K562 (cell line): ENCODE results near the gene CNTN2. TPM values are rescaled to one million over a fixed set of nuclear protein-coding genes. Genes with fewer than 3 reads are reported as not detected.

Experiments
- ATAC-seq: fragments of 200-7000 bp; cut with Tn5 transposase; 3 replicates; pipeline ENCODE4 v1.9.1; 2020; ENCODE audit warnings: moderate library complexity
- BruUV-seq: library from RNA; stranded (reverse); fragments of 400-500 nt; replicated peaks from 2 replicates; lab custom pipeline; 2021; lab: Mats Ljungman, UMichigan
- CTCF ChIA-PET: fragments of 300-600 bp; formaldehyde crosslinking; extraction: SDS; loops from one replicate; lab custom pipeline; 2021; ENCODE audit warnings: low intra/inter-chr PET ratio; lab: Yijun Ruan, JAX
- POLR2A ChIA-PET: fragments of 300-600, 350-650 bp; sonication (Branson Sonifier 250); formaldehyde crosslinking; extraction: SDS; loops from one replicate; lab custom pipeline; 2021; ENCODE audit warnings: antibody characterized with exemption, inconsistent platforms; lab: Yijun Ruan, JAX
- DNase-seq, 4 experiments: peaks; one replicate each; pipeline versions ENCODE4 v3.0.0 to v3.0.0-alpha.2; 2011 to 2018; ENCODE audit warnings: low spot score in 3 of 4, mixed read lengths in 3 of 4; ENCODE audit errors: extremely low read depth in 1 of 4
- FAIRE-seq: peaks from 2 replicates; lab custom pipeline; 2011; peaks lifted over from hg19 to GRCh38; lab: Jason Lieb, UNC
- H2AFZ ChIP-seq: 2 replicates; pipeline ENCODE4 v1.6.0; 2011; ENCODE audit warnings: low read depth, low read length, control low read depth, inconsistent platforms
- H3K27ac ChIP-seq: fragments of 200-600 bp; 3 replicates; pipeline ENCODE4 v1.8.0; 2011; ENCODE audit warnings: low read depth, mild to moderate bottlenecking, control low read depth, inconsistent platforms, low read length, moderate library complexity, mixed read lengths; ENCODE audit errors: extremely low read depth
- H3K27me3 ChIP-seq, 2 experiments: fragments of 300-600 bp in 1 of 2; 2 replicates in 1 of 2; 3 replicates in 1 of 2; pipeline versions ENCODE4 v1.6.0 to v1.8.0; 2011; ENCODE audit warnings: inconsistent platforms in 2 of 2, low read length in 2 of 2, mild to moderate bottlenecking in 1 of 2, mixed read lengths in 1 of 2, moderate library complexity in 1 of 2; ENCODE audit not compliant: control insufficient read depth in 2 of 2, insufficient read depth in 2 of 2
- H3K36me3 ChIP-seq: fragments of 300-600 bp; 3 replicates; pipeline ENCODE4 v1.8.0; 2011; ENCODE audit warnings: mild to moderate bottlenecking, low read length, inconsistent platforms; ENCODE audit not compliant: control insufficient read depth, insufficient read depth
- H3K4me1 ChIP-seq, 2 experiments: fragments of 200-600 bp in 1 of 2; replicated peaks in 1 of 2; 2 replicates in 1 of 2; 3 replicates in 1 of 2; pipeline versions ENCODE4 v1.5.1 to v1.8.0; 2011; ENCODE audit warnings: inconsistent platforms in 2 of 2, low read length in 2 of 2, mild to moderate bottlenecking in 1 of 2, mixed read lengths in 1 of 2, moderate library complexity in 1 of 2; ENCODE audit not compliant: control insufficient read depth in 2 of 2, insufficient read depth in 2 of 2
- H3K4me2 ChIP-seq: 2 replicates; pipeline ENCODE4 v1.6.1; 2011; ENCODE audit warnings: low read length, control low read depth, inconsistent platforms, mixed read lengths; ENCODE audit not compliant: insufficient read depth
- H3K4me3 ChIP-seq: fragments of 200-600 bp; sonication (generic), shearing (Covaris generic); 2 replicates; pipeline ENCODE4 v1.5.1; 2016; ENCODE audit warnings: control low read depth, inconsistent platforms
- H3K79me2 ChIP-seq: fragments of 200-600 bp; 3 replicates; pipeline ENCODE4 v1.8.0; 2011; ENCODE audit warnings: low read length, inconsistent platforms; ENCODE audit not compliant: control insufficient read depth, insufficient read depth
- H3K9ac ChIP-seq, 2 experiments: 2 replicates each; pipeline versions ENCODE4 v1.6.0 to v1.6.1; 2011; ENCODE audit warnings: low read depth in 2 of 2, low read length in 2 of 2, control low read depth in 1 of 2, inconsistent platforms in 1 of 2, mild to moderate bottlenecking in 1 of 2, mixed read lengths in 1 of 2; ENCODE audit not compliant: insufficient read depth in 1 of 2
- H3K9me1 ChIP-seq: one replicate; pipeline ENCODE4 v1.6.0; 2011; ENCODE audit warnings: inconsistent platforms, mild to moderate bottlenecking, low read length, moderate library complexity; ENCODE audit not compliant: control insufficient read depth, insufficient read depth
- H3K9me3 ChIP-seq: replicated peaks from 2 replicates; pipeline ENCODE4 v1.5.1; 2011; ENCODE audit warnings: low read depth, low read length, inconsistent platforms; ENCODE audit not compliant: control insufficient read depth, insufficient read depth
- H4K20me1 ChIP-seq: replicated peaks from 2 replicates; pipeline ENCODE4 v1.6.1; 2011; ENCODE audit warnings: low read length, inconsistent platforms, mixed read lengths; ENCODE audit not compliant: control insufficient read depth, insufficient read depth
- HMG20A ChIP-seq: fragments of 450-650 bp; formaldehyde crosslinking; conservative IDR thresholded peaks from 2 replicates; pipeline ENCODE4 v1.4.0; 2020; ENCODE audit warnings: mild to moderate bottlenecking, mixed read lengths
- RBM25 ChIP-seq: fragments of 200-400 bp; formaldehyde crosslinking; IDR thresholded peaks from 2 replicates; pipeline ENCODE4 v1.6.1; 2018; ENCODE audit warnings: low read length, low read depth, moderate library complexity; ENCODE audit not compliant: severe bottlenecking
- SMAD2 ChIP-seq: fragments of 150-350 bp; IDR thresholded peaks from 2 replicates; pipeline ENCODE4 v1.6.1; 2014; ENCODE audit warnings: low read depth, mild to moderate bottlenecking, low read length
- ZFP36 ChIP-seq: fragments of 150-350 bp; IDR thresholded peaks from 2 replicates; pipeline ENCODE4 v1.6.1; 2018; ENCODE audit warnings: low read length, low read depth; ENCODE audit not compliant: partially characterized antibody
- WGBS: fragments of 100-300 bp; shearing (Covaris generic); methylation state at CpG from one replicate; pipeline ENCODE4 v1.1.6; 2016; ENCODE audit warnings: low coverage, mixed read lengths; ENCODE audit not compliant: insufficient coverage; ENCODE audit errors: missing lambda C conversion rate; 5-methylcytosine and 5-hydroxymethylcytosine counted together
- in situ Hi-C: fragments of 300-500 bp; cut with MboI; formaldehyde crosslinking; loops from 4 replicates; pipeline ENCODE4 v1.15.0; 2018; ENCODE audit warnings: inconsistent platforms, mixed read lengths
- intact Hi-C: fragments of 100-400 bp; cut with micrococcal nuclease; formaldehyde crosslinking; loops from 2 replicates; pipeline ENCODE4 v1.14.2; 2022
- polyA plus RNA-seq, 8 experiments: library from polyadenylated mRNA; depleted of rRNA in 4 of 8; stranded (reverse) in 5 of 8; unstranded in 3 of 8; fragments of >200 nt; fragmentation: Nextera tagmentation in 2 of 8; fragmentation: Illumina TruSeq in 1 of 8; extraction: Ambion mirVana in 2 of 8; extraction: Trizol in 1 of 8; gene quantifications; 2 replicates each; pipeline versions ENCODE4 v1.2.1 to v1.2.3, GENCODE V29; 2011 to 2014; ENCODE audit warnings: inconsistent platforms in 1 of 8, missing spikeins in 1 of 8
- total RNA-seq, 7 experiments: library from RNA; depleted of rRNA in 6 of 7; stranded (reverse); fragments of >200 nt in 6 of 7; fragmentation: Illumina TruSeq in 2 of 7; extraction: Trizol in 2 of 7; gene quantifications; 2 replicates each; pipeline versions ENCODE4 v1.2.1 to v1.2.3, GENCODE V29; 2011 to 2021; ENCODE audit warnings: low replicate concordance in 1 of 7

CNTN2 gene
- total and polyA plus RNA-seq, 9 of the 15 experiments (the other 6 are each of a cell fraction or from before 2014, with no cell fraction given): not detected

GRCh38 chr1:205068457-205069040 is 25.5 kb downstream of the CNTN2 start:
- H3K9ac ChIP-seq: no peak overlapping the region
- no peaks in the 10 kb centered on the region for H3K9me1 ChIP-seq
- BruUV-seq: no TSS peak
- H3K4me2 ChIP-seq: no peak overlapping the region
- no peak for DNase-seq
- ATAC-seq: no peak
- FAIRE-seq: peak; percentile 48
- no peaks in the 10 kb centered on the region for H3K36me3 ChIP-seq
- H3K4me3 ChIP-seq: no peak overlapping the region
- H3K79me2 ChIP-seq: no peaks in the 10 kb centered on the region
- H3K27me3 ChIP-seq: peaks cover 59 to 91% of the 10 kb centered on the region in 2 experiments
- H3K4me1 ChIP-seq: peaks cover 0 to 24% of the 10 kb centered on the region in 2 experiments; a peak in 3 of 5 replicates
- ChIA-PET CTCF (no interaction called here), POLR2A (interaction anchor here (0.6 to 1.7 kb wide), 4 partner anchors 8 to 1638 kb away, joined by 3 to 4 read pairs (median 3); no protein-coding TSS in a partner anchor)
- no peak overlapping the region for H3K27ac ChIP-seq
- H2AFZ ChIP-seq: no peak overlapping the region
- in situ Hi-C loops: no loop called here
- H3K9me3 ChIP-seq: no peaks in the 10 kb centered on the region
- TF ChIP-seq RBM25: peak; percentile 75
- no peak for TF ChIP-seq HMG20A (CRISPR knock-in tag)
- TF ChIP-seq SMAD2: no peak
- TF ChIP-seq ZFP36: peak; percentile 53
- intact Hi-C loops: loop anchor here (10.0 kb wide), 1 partner anchor 264 kb away; no protein-coding TSS in a partner anchor
- 5% methylated on average over 2 of the region's 2 CpGs for WGBS
- peaks cover 7% of the 10 kb centered on the region; the same call in 1 of the 2 replicates for H4K20me1 ChIP-seq
